GM12865 (cell line): ENCODE measurements around the gene EDC4.
"Not testable (repeated sequence)": the region's sequence is repeated elsewhere in the genome, so short reads cannot be mapped to it uniquely, and the experiment has no call there.

ENCODE experiments used
- DNase-seq: peaks from one replicate; pipeline ENCODE4 v3.0.0; 2010; ENCODE audit warnings: low read depth
- H3K4me3 ChIP-seq: 2 replicates; pipeline ENCODE4 v1.5.1; 2011; ENCODE audit warnings: mild to moderate bottlenecking, low read depth, low read length, control low read depth
- CTCF ChIP-seq: IDR thresholded peaks from 2 replicates; pipeline ENCODE4 v1.5.1; 2011; ENCODE audit warnings: low read length, control low read depth, low read depth, inconsistent platforms; ENCODE audit not compliant: insufficient read depth; ENCODE audit errors: missing control alignments

EDC4 gene

GRCh38 chr16:67861877-67862276, 11.0 kb upstream of the EDC4 start:
- TF ChIP-seq CTCF: no peak
- no peak overlapping the region for H3K4me3 ChIP-seq
- no peak for DNase-seq

GRCh38 chr16:67862623-67863583, 9.9 kb upstream of the EDC4 start:
- no peak overlapping the region for H3K4me3 ChIP-seq
- no peak for DNase-seq
- no peak for TF ChIP-seq CTCF

GRCh38 chr16:67864044-67864443, 8.8 kb upstream of the EDC4 start:
- H3K4me3 ChIP-seq, DNase-seq: not testable (repeated sequence)

- H3K4me3 ChIP-seq: no peak overlapping the region
- no peak for TF ChIP-seq CTCF
- DNase-seq: no peak
Measured at GRCh38 chr16:67864594-67864993, 8.3 kb upstream of the EDC4 start.

GRCh38 chr16:67865318-67865717, 7.5 kb upstream of the EDC4 start:
- DNase-seq: peak; percentile 46
- H3K4me3 ChIP-seq: no peak overlapping the region
- TF ChIP-seq CTCF: peak; percentile 27

- H3K4me3 ChIP-seq: no peak overlapping the region
- no peak for DNase-seq
- TF ChIP-seq CTCF: no peak
Measured at GRCh38 chr16:67868290-67868689, 4.6 kb upstream of the EDC4 start.

GRCh38 chr16:67869653-67870052, 3.2 kb upstream of the EDC4 start:
- no peak for DNase-seq
- no peak for TF ChIP-seq CTCF
- no peak overlapping the region for H3K4me3 ChIP-seq
